ENCODE results near the gene SLC19A1. TPM values are rescaled to one million over a fixed set of nuclear protein-coding genes. Genes with fewer than 3 reads are reported as not detected.
A peak's percentile ranks its signal among the peaks of the same experiment; 100 is the strongest.

SLC19A1 gene
- total RNA-seq, 1 donor from 2014 or later: 8.2 TPM

DNA sequence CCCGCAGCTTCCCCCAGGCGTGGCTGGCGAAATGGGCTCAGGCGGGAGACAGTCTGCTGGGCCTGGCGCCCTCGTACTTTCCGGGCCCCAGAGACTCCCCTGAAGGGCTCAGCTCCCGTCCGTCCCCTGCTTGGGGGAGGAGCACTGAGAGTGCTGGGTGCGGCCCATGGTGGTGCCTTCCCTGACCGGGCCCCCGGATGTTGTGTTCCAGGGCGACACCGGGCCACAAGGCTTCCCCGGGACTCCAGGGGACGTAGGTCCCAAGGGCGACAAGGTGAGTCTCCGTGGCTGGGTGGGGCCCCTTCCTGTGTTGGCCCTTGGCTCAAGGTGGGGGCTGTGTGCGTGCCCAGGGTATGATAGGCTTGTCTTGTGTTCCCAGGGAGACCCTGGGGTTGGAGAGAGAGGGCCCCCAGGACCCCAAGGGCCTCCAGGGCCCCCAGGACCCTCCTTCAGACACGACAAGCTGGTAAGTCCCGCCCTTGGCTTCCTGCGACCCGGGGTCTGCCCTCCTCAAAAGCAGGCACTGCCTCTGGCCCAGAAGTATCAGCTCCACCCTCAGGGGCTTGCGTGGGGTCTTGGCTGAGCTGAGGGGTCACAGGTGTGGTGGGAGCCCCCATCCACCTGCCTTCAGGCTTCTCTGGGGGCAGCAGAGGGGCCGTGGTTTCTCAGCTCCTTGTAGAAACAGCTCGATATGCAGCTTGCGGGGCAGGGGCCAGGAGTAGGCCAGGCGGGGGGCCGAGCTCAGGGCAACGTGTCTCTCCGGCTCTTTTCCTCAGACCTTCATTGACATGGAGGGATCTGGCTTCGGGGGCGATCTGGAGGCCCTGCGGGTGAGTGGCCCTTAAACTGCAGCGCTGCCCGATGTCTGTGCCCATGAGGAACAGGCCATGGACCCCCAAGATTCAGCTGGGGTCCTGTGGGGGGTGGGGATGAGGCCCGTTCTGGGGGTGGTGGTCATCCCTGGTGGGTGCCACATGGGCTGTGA, 62.3 kb downstream of the SLC19A1 start:
- intact Hi-C loops (cut with DNase I): loop anchor here (5.0 kb wide), 1 partner anchor 117 kb away; no protein-coding TSS in a partner anchor
- peak; percentile 54 for DNase-seq (ENCODE audit: missing footprints)
- no peak for ATAC-seq

DNA sequence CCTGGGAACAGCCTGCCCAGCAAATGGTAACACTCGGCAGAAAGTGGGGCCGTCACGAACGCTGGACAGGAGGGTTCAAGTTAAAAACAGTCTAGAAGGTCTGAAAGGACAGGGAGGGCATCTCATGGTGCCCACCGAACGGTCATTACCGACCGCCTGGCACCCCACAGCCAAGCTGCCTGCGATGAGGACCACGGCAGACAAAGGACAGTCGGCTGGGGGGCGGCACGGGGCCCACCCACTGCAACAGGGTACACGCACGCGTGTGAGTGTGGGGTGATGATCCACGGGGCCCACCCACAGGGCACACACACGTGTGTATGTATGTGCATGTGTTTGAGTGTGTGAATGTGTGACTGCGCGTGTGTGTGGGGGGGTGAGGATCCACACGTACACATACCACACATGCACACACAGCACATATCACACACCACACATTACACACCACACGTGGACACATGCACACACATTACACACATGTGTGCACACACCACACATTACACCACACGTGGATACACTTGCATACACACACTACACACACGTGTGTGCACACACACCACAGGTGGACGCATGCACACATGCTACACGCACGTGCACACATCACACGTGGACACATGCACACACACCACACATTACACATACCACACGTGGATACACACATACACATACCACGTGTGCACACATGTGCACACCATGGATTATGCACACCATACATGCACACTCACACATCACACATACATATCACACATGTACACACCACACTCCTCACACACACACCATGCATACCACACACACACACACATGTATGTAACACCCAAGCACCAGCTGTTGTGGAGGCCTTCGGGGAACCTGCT, 63.2 kb downstream of the SLC19A1 start:
- intact Hi-C loops (cut with DNase I): loop anchor here (5.0 kb wide), 1 partner anchor 118 kb away; no protein-coding TSS in a partner anchor
- ATAC-seq: no peak
- DNase-seq (ENCODE audit: missing footprints): peak; percentile 61

DNA sequence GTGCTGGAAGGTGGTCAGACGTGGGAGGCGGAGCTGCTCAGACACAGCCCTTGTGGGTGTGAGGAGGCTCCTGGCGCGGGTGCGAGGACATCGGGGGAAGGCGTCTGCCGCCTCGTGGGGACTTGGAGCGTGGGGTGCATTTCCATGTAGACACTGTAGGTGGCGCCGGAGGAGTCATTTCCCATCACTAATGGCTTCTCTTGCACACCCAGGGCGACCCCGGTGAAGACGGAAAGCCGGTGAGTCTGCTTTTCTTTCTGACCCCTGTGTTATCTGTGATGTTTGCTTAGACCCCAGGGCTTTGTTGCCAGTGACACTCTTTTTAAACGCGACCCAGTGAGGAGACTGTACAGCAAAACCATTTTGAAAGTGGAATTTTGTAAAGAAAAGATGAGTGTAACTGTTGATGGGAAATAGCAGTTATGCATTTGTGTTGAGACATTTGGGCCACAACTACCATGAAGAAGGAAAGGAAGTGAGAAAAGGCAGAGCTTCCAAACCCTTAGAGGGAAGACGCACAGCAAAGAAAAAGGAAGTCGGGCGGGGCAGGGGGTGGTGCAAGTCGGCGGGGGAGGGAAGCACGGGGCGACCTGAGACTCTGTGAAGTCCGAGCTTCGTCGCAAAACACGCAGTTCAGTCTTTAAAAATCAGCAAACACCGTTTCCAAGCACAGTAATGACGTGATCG, 64.0 kb downstream of the SLC19A1 start:
- ATAC-seq (peak; percentile 63), DNase-seq (ENCODE audit: missing footprints) (peak; percentile 89)
- intact Hi-C loops (cut with DNase I): loop anchor here (5.0 kb wide), 1 partner anchor 119 kb away; no protein-coding TSS in a partner anchor

DNA sequence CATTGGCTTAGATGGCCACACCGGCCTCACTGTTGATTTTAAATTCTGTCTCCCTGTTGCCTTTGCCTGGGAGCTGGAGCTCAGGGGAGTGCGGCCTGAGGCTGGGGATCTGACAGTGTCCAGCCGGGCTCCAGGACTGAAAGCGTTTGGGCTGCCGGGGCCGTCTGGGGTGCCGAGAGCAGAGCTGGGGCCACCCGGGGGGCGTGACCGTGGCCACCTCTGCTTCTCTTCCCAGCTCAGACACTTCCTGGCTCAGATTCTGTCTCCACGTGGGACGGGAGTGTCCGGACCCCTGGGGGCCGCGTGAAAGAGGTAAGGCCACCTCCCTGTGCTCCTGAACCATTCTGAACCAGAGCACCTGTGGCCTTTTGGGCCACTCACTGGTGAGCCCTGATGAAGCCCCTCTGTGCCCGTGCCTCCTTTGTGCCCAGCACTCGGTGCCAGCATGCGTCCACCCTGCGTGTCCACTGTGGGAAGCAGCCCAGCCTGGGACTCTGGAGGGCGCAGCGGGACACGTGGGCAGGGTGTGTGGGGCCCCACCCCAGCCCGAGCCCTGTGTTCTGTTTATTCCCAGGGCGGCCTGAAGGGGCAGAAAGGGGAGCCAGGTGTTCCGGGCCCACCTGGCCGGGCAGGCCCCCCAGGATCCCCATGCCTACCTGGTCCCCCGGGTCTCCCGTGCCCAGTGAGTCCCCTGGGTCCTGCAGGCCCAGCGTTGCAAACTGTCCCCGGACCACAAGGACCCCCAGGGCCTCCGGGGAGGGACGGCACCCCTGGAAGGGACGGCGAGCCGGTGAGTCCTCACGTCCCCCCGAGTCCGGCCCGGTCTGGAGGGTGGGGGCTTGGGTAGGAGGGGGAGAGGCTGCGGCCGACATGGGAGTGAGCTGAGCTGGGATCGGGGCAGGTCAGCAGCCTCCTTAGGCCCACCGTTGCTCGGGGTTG, 64.8 kb downstream of the SLC19A1 start:
- DNase-seq (ENCODE audit: missing footprints): peak; percentile 73
- ATAC-seq: no peak
- intact Hi-C loops (cut with DNase I): loop anchor here (5.0 kb wide), 1 partner anchor 120 kb away; no protein-coding TSS in a partner anchor

DNA sequence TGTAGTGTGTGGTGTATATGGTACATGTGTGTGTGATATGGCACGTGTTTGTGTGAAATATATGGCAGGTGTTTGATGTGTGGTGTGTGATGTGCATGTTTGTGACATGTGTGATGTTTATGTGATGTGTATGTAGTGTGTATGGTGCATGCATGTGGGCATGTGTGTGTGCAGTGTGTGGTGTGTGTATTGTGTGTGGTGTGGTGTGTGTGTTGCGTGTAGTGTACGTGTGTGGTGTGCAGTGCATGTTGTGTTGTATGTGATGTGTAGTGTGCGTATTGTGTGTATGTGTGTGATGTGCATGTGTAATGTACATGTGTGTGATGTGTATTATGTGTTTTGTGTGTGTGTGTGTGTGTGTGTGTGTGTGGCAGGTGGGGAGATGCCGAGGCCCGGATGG, 65.7 kb downstream of the SLC19A1 start:
- DNase-seq (ENCODE audit: missing footprints) (peak; percentile 2), ATAC-seq (no peak)
- intact Hi-C loops (cut with DNase I): loop anchor here (5.0 kb wide), 1 partner anchor 121 kb away; no protein-coding TSS in a partner anchor

DNA sequence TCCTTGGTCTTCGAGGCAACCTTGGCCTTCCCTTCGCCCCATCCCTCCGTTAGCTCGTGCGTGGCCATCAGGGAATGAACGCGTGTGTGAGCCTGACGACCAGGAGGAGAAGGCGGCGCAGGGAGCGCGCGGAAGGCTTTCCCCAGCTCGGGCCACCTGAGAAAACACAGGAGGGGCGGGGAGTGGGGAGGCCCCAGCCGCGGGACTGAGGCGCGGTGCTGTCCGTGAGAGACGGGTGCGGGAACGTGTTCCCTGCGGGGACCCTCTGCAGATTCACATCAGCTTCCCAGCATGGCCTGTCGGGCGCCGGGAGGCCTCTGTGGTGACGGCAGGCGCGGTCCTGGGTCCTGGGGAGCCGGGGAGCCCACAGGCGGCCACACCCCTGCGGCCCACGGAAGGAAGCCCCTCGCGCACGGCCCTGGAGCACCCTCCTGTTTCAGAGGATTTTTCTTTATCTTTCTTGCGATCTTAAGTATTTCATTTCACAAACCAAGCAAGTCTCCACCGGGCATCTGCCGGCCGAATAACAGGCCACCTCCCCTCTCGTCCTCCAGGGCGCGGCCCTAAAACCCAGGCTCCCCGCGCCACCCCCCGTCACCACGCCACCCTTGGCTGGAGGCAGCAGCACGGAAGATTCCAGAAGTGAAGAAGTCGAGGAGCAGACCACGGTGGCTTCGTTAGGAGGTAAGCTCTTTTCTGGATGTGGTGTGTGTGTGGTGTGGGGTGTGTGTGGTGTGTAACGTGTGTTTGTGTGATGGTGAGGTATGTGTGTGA, 66.3 kb downstream of the SLC19A1 start:
- intact Hi-C loops (cut with DNase I): loop anchor here (5.0 kb wide), 1 partner anchor 121 kb away; no protein-coding TSS in a partner anchor
- no peak for ATAC-seq
- peak; percentile 67 for DNase-seq (ENCODE audit: missing footprints)

DNA sequence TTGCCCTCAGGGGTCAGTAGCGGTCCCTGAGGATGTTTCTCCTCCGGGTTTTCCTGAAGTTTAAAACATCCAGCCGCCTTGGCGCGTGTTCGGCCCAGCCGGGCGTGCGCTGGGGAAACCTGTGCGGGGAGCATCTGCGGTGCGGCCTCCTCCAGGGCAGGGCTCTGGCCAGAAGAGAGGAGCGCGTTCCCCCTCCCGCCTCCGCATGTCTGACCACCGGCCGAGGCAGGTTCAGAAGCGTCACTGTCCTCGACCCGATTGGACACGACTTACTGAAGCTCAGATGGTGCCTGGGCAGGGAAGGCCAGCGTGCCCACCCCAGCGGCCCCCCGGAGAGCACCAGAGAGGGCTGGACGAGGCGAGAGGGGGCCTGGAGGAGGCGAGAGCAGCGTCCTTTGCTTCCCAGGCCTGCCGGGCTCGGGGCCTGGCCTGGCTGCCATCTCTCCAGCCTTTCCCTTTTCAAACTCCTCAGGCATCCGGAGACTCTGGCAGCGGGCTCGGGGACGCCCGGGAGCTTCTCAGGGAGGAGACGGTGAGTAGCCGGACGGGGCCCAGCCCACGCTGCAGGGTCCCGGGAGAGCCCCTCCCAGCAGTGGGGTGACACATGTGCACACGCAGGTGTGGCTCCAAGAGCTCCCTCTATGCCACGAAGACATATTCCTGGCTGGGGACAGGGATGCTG, 67.1 kb downstream of the SLC19A1 start:
- intact Hi-C loops (cut with DNase I): loop anchor here (5.0 kb wide), 1 partner anchor 122 kb away; no protein-coding TSS in a partner anchor
- DNase-seq (ENCODE audit: missing footprints): peak; percentile 48
- ATAC-seq: no peak

DNA sequence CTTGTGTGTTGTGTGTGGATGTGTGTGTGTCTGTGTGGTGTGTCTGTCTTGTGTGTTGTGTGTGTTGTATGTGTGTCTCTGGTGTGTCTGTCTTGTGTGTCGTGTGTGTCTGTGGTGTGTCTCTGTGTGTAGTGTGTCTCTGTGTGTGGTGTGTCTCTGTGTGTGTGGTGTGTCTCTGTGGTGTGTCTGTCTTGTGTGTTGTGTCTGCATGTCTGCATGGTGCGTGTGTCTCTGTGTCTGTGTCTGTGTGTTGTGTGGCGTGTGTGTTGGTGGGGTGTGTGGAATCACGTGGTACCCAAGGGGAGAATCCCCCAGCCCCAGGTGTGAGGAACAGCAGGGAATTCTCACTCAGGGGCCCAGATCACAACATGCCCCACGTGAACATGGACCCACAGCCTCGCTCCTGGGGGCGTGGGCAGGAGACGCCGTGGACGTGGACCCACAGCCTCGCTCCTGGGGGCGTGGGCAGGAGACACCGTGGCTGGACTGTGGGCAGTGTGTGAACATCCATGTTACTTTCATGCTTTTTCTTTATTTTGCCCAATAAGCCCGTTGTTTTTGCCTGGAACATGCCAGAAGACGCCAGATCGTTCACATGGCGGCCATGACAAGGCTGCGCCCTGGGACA, 67.8 kb downstream of the SLC19A1 start:
- ATAC-seq: no peak
- DNase-seq (ENCODE audit: missing footprints): peak; percentile 69
- intact Hi-C loops (cut with DNase I): no loop called here

DNA sequence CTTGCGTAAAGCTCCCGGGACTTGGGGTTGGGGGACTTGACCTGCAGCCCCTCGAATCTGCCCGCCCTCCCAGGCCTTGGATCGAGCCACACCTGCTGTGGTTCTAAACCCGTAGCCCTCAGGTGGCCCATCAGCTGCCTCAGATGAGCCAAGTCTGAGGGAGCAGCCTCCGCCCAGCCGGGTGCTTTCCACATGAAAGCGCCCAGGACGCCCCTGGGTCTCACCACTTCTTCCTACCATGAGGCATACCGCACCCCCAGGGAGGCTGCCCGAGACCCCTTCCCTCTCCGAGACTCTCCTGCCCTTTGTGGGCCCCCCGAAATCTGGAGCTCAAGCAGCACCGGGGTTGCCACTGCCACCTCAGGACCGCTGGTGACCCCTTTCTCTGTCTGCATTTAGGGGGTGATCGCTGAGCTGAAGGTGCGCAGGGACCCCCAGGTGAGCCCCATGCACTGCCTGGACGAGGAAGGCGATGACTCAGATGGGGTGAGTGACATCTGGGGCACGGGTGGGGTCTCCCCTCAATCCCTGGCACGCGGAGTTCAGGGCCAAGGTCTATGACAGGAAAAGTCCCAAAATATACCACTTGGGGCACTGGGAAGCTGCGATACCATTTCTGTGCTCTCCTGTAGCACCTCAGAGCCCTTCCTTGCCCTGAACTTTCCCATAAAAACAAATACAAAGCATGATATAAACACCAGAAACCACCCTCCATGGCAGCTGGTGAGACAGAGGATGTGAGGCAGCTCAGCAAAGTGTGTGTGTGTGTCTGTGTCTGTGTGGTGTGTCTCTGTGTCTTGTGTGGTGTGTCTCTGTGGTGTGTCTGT, 68.5 kb downstream of the SLC19A1 start:
- ATAC-seq (no peak), DNase-seq (ENCODE audit: missing footprints) (peak; percentile 53)
- intact Hi-C loops (cut with DNase I): no loop called here

DNA sequence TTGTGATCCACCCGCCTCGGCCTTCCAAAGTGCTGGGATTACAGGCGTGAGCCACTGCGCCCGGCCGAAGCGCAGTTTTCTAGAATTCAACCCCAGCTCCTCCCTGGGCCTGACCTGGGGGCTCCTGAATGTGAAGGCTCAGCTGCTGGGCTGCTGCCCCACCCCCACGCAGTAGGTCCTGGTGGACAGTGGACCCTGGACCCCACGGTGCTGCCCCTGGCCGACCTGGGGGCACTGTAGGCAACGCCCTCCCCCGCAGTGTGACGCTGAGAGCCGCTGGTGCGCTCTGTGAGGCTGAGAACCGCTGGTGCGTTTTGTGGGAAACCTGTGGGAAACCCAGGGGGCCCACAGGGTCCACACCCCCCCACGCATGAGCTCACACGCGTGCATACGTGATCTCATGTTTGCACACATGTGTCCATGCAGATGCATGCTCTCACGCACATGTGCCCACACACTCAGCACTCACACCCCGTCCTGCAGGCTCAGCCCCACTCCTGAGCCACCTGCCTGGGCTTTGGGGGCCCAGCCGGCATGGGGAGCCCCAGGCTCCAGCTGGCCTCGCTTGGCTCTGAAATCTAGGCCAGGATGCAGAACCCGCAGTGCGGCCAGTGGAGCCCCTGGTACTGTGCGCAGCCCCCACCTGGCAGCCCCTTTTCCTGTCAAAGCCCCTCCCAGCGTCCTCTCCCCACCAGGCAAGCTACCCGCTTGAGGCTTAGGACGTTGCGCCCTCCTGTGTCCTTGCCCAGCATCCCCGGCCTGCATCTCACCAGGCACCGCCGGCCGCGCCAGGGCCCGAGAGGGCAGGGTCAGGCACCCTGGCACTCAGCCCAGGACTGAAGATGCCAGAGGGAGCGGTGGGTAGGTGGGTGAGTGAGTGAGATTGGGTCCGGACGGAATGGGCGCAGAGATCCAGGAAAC, 69.5 kb downstream of the SLC19A1 start:
- DNase-seq (ENCODE audit: missing footprints) (peak; percentile 63), ATAC-seq (no peak)
- intact Hi-C loops (cut with DNase I): no loop called here

DNA sequence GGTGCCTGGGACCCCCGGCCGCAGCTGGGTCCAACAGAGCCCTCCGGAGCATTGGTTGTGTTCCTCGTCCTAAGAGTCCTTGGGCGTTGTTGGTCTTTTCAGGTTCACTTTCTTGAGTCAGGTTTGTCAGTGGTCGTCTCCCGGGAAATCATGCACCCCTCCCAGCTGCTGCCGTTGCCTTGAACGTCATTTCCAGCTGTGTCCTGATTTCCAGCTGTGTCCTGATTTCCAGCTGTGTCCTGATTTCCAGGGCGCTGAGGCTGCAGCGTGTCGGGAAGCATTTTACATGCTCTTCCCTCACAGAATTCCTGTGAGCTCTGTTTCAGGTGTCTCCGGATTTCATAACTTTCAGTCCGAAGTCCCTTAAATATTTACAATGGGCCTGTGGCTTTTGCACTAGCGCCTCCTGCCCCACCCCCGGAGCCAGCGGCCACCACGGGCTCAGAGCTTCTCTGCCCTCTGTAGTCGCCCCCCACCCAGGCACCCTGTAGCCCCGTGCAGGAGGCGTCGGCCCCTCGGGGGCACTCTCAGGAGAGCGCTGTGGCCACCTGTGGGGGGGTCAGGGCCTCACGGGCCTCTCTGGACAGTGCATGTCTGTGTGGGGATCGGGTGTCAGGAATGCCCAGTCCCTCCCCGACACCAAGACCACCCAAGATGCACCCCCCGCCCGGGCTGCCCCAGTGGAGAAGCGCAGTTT, 70.6 kb downstream of the SLC19A1 start:
- DNase-seq (ENCODE audit: missing footprints): peak; percentile 68
- intact Hi-C loops (cut with DNase I): no loop called here
- peak; percentile 67 for ATAC-seq

DNA sequence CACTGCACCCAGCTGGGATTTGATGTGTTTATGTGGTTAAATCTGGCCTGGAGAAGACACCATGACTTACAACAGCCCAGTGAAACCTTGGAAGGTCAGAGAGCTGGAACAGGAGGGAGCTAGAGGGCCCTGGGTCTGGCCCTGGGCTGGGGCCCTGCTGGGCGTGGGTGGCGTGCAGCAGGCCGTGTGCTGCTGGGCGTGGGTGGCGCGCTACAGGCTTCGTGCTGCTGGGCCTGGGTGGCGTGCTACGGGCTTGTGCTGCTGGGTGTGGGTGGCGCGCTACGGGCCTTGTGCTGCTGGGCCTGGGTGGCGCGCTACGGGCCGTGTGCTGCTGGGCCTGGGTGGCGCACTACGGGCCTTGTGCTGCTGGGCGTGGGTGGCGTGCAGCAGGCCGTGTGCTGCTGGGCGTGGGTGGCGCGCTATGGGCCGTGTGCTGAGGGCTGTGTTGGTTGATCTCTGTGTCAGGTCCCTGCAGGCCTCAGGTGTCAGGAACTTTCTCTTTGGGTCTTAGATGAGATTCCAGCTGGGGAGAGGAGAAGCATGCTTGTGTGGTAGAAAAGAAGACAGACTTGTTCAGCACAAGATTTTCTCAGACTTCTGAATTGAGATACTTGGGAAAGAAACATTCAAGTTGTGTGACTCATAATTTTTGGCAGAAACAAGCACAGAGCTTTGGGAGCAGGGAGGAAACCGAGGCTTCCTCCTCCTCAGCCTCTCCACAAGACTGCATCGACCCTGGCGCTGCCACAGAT, 71.3 kb downstream of the SLC19A1 start:
- ATAC-seq (peak; percentile 79), DNase-seq (ENCODE audit: missing footprints) (peak; percentile 72)
- intact Hi-C loops (cut with DNase I): no loop called here

DNA sequence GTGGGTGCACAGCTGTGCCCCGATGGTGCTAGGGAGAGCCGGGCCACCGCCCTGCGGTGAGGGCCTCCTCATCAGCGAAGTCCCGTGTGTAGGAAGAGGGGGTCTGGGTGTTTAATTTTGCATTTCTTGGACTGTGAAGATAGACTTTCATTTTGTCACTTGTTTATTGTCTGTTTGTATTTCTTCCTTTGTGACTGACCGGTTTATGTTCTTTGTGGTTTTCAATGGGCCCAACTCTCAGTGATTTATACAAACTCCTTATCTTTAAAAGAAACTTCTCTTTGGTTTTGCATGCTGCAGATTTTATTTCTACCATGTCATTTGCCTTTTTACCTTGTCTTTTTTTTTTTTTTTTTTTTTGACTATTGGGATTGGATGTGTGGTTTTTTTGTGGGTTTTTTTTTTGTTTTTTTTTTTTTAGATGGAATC, 72.1 kb downstream of the SLC19A1 start:
- intact Hi-C loops (cut with DNase I): no loop called here
- DNase-seq (ENCODE audit: missing footprints): peak; percentile 25
- no peak for ATAC-seq
